Erythroblast (primary cell): ENCODE measurements around the gene ATP6V1G2.

Experiments
- GATA1 ChIP-seq: IDR thresholded peaks from 2 replicates; pipeline ENCODE4 v1.6.1; 2011; ENCODE audit warnings: low read depth, mild to moderate bottlenecking, control low read depth, low read length, moderate library complexity
- POLR2A ChIP-seq: IDR thresholded peaks from 2 replicates; pipeline ENCODE4 v1.6.1; 2011; ENCODE audit warnings: mild to moderate bottlenecking, low read length

- TF ChIP-seq POLR2A (no peak), GATA1 (no peak)
Observed at GRCh38 chr6:31578184-31579118, 32.0 kb upstream of the ATP6V1G2 start.
